Daoy (cell line): ENCODE data around the gene AP3S1. TPM values are rescaled to one million over a fixed set of nuclear protein-coding genes. Genes with fewer than 3 reads are reported as not detected.
A peak's percentile ranks its signal among the peaks of the same experiment; 100 is the strongest.

Experiments used
- DNase-seq: peaks from one replicate; pipeline ENCODE4 v3.0.0-alpha.2; 2015; ENCODE audit warnings: low read depth
- total RNA-seq: library from RNA; depleted of rRNA; stranded (reverse); fragments of >200 nt; shearing (Covaris generic); gene quantifications from 2 replicates; pipeline ENCODE4 v1.2.3, GENCODE V29; 2014; rRNA removed

The AP3S1 gene
- total RNA-seq, 1 experiment from 2014 or later, result 109 TPM

- no peak for DNase-seq
These were observed 97.3 kb downstream of the AP3S1 start for GRCh38 chr5:115939059-115939458.

- no peak for DNase-seq
These were observed 98.5 kb downstream of the AP3S1 start for GRCh38 chr5:115940080-115940810.

GRCh38 chr5:115941051-115941675 lies 99.4 kb downstream of the AP3S1 start:
- DNase-seq, result peak; percentile 95

DNA sequence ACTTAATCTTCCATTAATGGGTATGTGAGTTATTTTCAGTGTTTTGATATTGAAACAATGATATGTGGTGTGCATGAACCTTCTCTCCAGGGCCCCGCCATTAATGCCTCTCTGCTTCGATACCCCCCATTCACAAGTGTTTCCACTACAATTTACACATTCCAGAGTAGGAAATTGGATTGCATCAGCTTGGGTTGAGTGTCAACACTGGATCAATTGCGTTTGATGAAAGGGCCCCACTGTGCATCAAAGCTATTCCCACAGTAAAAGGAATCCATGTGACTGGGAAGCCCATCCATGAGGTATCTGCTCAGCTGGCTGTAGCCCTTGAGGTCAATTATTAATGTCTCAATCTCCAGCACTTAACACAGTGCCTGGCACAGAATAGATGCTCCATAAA lies 102.8 kb downstream of the AP3S1 start:
- DNase-seq, result no peak

DNA sequence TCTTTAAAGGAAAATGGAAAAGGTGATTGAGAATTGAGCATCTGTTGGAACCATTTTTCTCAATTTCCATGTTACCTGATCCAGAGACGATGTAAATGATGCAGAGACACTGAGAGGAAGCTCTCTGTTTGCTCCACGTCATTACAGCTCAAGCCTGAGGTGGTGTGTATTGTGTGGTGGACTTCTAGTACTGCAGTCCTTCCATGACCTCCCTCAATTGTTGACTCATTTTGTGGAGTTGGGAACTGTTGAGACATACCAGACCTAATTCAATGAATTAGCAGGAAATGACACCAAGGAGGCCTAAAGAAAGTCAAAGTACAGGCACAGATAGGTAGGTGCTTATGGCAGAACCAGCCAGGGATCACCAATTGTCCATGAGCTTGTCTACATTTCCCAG lies 104.9 kb downstream of the AP3S1 start:
- DNase-seq, result peak; percentile 23

DNA sequence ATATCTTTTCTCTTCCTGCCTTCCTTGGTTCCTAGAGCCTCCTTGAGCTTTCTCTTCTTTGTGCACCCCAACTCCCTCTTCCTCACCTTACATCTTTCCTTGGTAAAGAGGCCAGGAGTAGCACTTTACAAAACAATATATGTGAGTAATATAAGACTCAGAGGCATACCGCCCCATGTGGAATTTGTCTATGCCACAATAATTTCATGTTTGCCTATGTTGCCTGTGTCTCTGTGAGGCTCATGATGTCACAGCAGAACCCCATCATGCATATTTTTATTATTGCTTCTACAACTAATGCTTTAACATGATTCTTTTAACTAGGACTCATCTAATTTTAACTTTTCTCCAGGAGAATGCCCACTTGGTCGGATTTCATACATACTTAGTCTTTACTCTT lies 105.5 kb downstream of the AP3S1 start:
- no peak for DNase-seq

DNA sequence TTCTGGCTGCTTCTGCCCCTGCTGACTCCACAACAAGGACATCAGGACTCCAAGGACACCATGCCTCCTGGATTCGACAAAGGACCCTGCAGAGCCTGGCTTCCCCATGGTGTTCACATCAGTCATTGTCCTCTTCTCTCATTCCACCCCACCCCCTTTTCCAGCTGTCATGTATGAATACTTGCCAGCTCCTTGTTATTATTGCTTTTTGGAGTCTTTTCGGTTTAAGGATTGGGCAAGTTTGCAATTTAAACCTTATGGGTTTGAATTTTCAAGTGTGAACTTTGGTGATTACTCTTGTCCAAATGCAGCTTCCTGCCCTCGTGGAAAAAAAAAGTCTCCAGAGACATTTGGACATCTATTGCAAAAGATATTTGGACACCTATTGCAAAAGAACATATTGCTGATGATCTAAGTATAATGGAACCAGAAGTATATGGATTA lies 106.4 kb downstream of the AP3S1 start:
- DNase-seq, result no peak

- no peak for DNase-seq
These were observed 107.4 kb downstream of the AP3S1 start for GRCh38 chr5:115949096-115949495.

DNA sequence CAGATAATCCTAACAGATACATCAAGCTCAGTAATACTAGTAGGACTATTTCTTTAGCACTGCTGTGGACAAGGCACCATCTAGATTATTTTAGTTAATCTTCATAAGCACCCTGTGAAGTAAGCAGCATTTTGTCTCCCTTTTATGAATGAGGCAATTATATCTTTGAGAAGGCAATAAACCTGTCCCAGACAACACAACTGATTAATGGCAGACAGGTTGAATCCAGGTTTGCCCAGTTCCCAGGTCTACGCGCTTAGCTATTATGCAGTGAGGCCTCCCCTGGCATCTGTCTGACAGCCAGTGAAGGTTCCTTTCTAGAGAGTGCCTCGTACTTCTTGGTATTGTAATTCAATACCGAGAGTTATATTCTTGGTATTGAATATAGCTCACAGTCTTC lies 110.9 kb downstream of the AP3S1 start:
- DNase-seq, result no peak

- no peak for DNase-seq
These were observed 112.4 kb downstream of the AP3S1 start for GRCh38 chr5:115954144-115954543.

- DNase-seq, result no peak
These were observed 115.2 kb downstream of the AP3S1 start for GRCh38 chr5:115956957-115957356.

GRCh38 chr5:115961381-115962238 lies 119.9 kb downstream of the AP3S1 start:
- DNase-seq, result no peak

DNA sequence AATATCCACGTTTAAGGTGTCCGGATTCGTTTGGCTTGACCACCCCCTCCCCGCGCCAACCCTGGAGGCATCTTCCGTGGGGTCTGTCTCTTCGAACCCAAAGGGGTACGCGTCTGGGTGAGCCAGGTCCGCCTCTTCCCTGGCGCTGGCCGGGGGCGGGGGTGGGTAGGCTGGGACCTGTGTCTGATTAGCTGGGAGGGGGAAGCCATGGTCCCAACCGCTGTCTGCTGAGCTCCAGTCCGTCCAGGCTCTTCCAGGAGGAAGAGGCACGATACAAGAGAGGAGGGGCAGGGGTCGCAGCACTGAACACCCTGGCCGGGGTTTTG lies 120.5 kb downstream of the AP3S1 start, which contains the start of gene LVRN:
TSS of gene LVRN (plus strand) at position 237 of the 326 bp plus-strand sequence. CDS start 143 bp downstream, outside the sequence.
- DNase-seq, result no peak

DNA sequence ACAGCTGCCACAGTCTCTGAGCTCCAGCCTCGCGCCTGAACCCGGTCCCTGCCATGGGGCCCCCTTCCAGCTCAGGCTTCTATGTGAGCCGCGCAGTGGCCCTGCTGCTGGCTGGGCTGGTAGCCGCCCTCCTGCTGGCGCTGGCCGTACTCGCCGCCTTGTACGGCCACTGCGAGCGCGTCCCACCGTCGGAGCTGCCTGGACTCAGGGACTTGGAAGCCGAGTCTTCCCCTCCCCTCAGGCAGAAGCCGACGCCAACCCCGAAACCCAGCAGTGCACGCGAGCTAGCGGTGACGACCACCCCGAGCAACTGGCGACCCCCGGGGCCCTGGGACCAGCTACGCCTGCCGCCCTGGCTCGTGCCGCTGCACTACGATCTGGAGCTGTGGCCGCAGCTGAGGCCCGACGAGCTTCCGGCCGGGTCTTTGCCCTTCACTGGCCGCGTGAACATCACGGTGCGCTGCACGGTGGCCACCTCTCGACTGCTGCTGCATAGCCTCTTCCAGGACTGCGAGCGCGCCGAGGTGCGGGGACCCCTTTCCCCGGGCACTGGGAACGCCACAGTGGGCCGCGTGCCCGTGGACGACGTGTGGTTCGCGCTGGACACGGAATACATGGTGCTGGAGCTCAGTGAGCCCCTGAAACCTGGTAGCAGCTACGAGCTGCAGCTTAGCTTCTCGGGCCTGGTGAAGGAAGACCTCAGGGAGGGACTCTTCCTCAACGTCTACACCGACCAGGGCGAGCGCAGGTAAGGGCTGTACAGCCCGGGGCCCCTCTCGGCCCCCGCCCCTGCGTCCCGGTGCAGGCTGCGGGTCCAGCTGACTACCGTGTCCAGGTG lies 121.0 kb downstream of the AP3S1 start:
- no peak for DNase-seq

DNA sequence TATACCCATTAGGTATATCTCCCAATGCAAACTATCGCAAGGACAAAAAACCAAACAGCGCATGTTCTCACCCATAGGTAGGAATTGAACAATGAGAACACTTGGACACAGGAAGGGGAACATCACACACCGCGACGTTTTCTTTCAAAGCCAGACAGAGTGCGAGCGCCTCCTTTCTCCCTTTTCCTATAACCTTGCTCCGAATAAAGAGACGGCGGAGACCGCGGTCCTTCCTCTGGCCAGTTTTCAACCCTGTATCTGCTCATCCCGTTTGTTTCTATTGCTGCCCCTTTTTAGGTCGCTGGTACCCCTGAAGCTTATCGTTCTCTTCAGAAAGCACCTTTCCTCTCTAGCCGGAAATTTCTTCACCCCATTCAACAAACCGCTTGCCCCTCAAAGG lies 121.8 kb downstream of the AP3S1 start:
- DNase-seq, result no peak

Other genes with a start within 250 kb of the AP3S1 start
- 0.30 and 0.40 TPM in 2 replicates for gene TICAM2, start 239.5 kb upstream of the AP3S1 start, total RNA-seq
- 113 and 121 TPM in 2 replicates for gene TMED7, start 215.9 kb upstream of the AP3S1 start, total RNA-seq
- gene CDO1, start 25.3 kb upstream of the AP3S1 start, total RNA-seq, result 10.7 and 15.9 TPM in 2 replicates
- 64.1 and 87.3 TPM in 2 replicates for gene ATG12, start 370 bp upstream of the AP3S1 start, total RNA-seq
- 0.06 TPM in 1 of 2 replicates, not detected in the other for gene LVRN, start 120.5 kb downstream of the AP3S1 start, total RNA-seq
- gene ARL14EPL, start 190.5 kb downstream of the AP3S1 start, total RNA-seq, result 1.3 TPM in 1 of 2 replicates, not detected in the other
- 43.1 and 49.3 TPM in 2 replicates for gene COMMD10, start 243.1 kb downstream of the AP3S1 start, total RNA-seq